Astrocyte (in vitro differentiated cells and primary cell): Measurements from ENCODE around the gene SNX27.

Experiments used
- EZH2 ChIP-seq: IDR thresholded peaks from 2 replicates; pipeline ENCODE4 v1.6.1; 2012; ENCODE audit warnings: mild to moderate bottlenecking, low read length, inconsistent platforms; ENCODE audit not compliant: insufficient read depth
- TF ChIP-seq, protein P1 (sequence below): IDR thresholded peaks from 2 replicates; pipeline ENCODE4 v1.5.1; 2011; ENCODE audit warnings: low read depth, mild to moderate bottlenecking, inconsistent platforms, low read length, moderate library complexity; ENCODE audit not compliant: insufficient read depth

DNA sequence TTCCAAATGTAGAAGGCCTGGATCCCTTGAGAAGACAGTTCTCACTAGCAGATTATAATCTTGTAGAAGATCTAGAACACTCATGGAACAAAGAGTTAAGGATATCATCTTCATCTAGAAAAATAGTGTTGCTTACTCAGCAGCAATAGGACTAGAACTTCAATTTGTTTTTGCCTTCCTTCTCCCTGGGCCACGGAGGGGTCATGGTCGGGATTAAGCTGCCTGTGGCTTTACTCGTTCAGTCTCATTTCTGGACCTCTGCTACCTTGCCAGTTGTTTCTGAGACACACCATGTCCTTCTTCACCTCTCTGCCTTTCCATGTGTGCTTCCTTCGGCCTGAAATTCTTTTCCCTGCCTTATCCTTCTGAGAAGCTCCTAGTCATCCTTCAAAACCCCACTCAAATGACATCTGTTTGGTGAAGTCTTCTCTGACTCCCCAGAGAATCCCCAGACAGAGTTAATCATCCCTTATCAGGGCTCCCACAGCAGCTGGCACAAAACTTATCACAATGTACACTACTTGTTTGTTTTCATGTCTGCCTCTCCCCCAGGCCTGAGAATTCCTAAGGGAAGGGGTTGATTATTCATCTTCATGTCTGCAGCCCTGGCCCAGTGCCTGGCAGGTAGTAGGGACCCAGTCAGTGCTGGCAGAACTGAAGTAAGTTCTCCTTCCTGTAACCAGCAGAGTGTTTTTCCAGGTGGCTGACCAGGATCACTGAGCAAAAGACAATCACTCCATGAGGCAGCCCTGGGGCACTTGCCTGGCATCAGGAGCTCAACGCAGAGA is 15.5 kb upstream of the SNX27 start:
- TF ChIP-seq EZH2, result no peak
- TF ChIP-seq, protein P1, sequence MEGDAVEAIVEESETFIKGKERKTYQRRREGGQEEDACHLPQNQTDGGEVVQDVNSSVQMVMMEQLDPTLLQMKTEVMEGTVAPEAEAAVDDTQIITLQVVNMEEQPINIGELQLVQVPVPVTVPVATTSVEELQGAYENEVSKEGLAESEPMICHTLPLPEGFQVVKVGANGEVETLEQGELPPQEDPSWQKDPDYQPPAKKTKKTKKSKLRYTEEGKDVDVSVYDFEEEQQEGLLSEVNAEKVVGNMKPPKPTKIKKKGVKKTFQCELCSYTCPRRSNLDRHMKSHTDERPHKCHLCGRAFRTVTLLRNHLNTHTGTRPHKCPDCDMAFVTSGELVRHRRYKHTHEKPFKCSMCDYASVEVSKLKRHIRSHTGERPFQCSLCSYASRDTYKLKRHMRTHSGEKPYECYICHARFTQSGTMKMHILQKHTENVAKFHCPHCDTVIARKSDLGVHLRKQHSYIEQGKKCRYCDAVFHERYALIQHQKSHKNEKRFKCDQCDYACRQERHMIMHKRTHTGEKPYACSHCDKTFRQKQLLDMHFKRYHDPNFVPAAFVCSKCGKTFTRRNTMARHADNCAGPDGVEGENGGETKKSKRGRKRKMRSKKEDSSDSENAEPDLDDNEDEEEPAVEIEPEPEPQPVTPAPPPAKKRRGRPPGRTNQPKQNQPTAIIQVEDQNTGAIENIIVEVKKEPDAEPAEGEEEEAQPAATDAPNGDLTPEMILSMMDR, result no peak
